H1 (cell line): ENCODE results near the gene TSPAN5. TPM values are rescaled to one million over a fixed set of nuclear protein-coding genes. Genes with fewer than 3 reads are reported as not detected.

ENCODE experiments used
- ASH2L ChIP-seq: fragments of 200-600, 300-600 bp; sonication (generic); IDR thresholded peaks from one replicate; pipeline ENCODE4 v1.7.1; 2017; ENCODE audit warnings: low read length
- CHD7 ChIP-seq: fragments of 300-600 bp; sonication (generic); IDR thresholded peaks from 2 replicates; pipeline ENCODE4 v1.7.1; 2012; ENCODE audit warnings: low read length, moderate library complexity, mild to moderate bottlenecking, inconsistent platforms; ENCODE audit not compliant: insufficient replicate concordance
- CTBP2 ChIP-seq: IDR thresholded peaks from 2 replicates; pipeline ENCODE4 v1.7.0; 2011; ENCODE audit warnings: borderline replicate concordance, mild to moderate bottlenecking, moderate library complexity, mixed read lengths, low read length; ENCODE audit not compliant: insufficient read depth, insufficient read length
- CTCF ChIP-seq, 3 experiments: IDR thresholded peaks; 1 replicate in 2 of 3; 2 replicates in 1 of 3; pipeline versions ENCODE4 v1.5.1 to v1.6.1; 2011; ENCODE audit warnings: low read length in 3 of 3, mild to moderate bottlenecking in 3 of 3, inconsistent platforms in 2 of 3, low read depth in 1 of 3, moderate library complexity in 1 of 3; ENCODE audit not compliant: insufficient read depth in 1 of 3; ENCODE audit errors: control extremely low read depth in 1 of 3
- EZH2 ChIP-seq: fragments of 200-600 bp; sonication (generic); IDR thresholded peaks from 2 replicates; pipeline ENCODE4 v1.7.1; 2012; ENCODE audit warnings: low read depth, mild to moderate bottlenecking, moderate library complexity, low read length, inconsistent platforms; ENCODE audit not compliant: severe bottlenecking
- HDAC6 ChIP-seq: IDR thresholded peaks from one replicate; pipeline ENCODE4 v1.7.1; 2012; ENCODE audit warnings: low read depth, mild to moderate bottlenecking, inconsistent platforms, low read length, moderate library complexity
- PHF8 ChIP-seq: fragments of 200-600 bp; sonication (generic); conservative IDR thresholded peaks from 2 replicates; pipeline ENCODE4 v1.7.1; 2012; ENCODE audit warnings: low read depth, mild to moderate bottlenecking, inconsistent platforms, low read length, moderate library complexity
- SP2 ChIP-seq: IDR thresholded peaks from 2 replicates; pipeline ENCODE4 v1.6.1; 2012; ENCODE audit warnings: mild to moderate bottlenecking, low read length, inconsistent platforms
- SUZ12 ChIP-seq: fragments of 200-600 bp; sonication (generic); IDR thresholded peaks from 2 replicates; pipeline ENCODE4 v1.6.1; 2012; ENCODE audit warnings: mild to moderate bottlenecking, inconsistent platforms, low read length, moderate library complexity, mixed read lengths
- polyA plus RNA-seq, 7 experiments: library from polyadenylated mRNA; depleted of rRNA in 3 of 7; stranded (reverse) in 5 of 7; unstranded in 2 of 7; fragments of >200 nt in 5 of 7; fragments of 200-250 nt in 2 of 7; gene quantifications; 1 replicate in 5 of 7; 2 replicates in 1 of 7; 4 replicates in 1 of 7; pipeline versions ENCODE4 v1.2.1 to v1.2.3, GENCODE V29; 2011 to 2013; ENCODE audit warnings: missing spikeins in 2 of 7, mixed read lengths in 2 of 7
- total RNA-seq: library from RNA; stranded (reverse); fragmentation: NEBNext Ultra II Directional; extraction: Animal tissue kit (Norgen Biotek cat#: 25700); gene quantifications from 2 replicates; pipeline ENCODE4 v1.2.1, GENCODE V29; 2021

Gene TSPAN5
- total and polyA plus RNA-seq, 2 of the 8 experiments (the other 6 are each of a cell fraction or from before 2014, with no cell fraction given), result 17.6 to 21.2 TPM

GRCh38 chr4:98474408-98474844 is 184.0 kb downstream of the TSPAN5 start (continued):
- no peak for TF ChIP-seq CHD7
- TF ChIP-seq SUZ12, result no peak
- no peak for TF ChIP-seq EZH2
- no peak for TF ChIP-seq CTCF (IDR thresholded peaks at IDR 0.05; ENCODE audit: control extremely low read depth in 1 of 3, insufficient read depth in 1 of 3, low read depth in 1 of 3, low read length in 3 of 3)
- no peak for TF ChIP-seq HDAC6
- no peak for TF ChIP-seq ASH2L
- TF ChIP-seq CTBP2, result no peak
- TF ChIP-seq SP2, result no peak
- TF ChIP-seq PHF8, result no peak
